GM18873 (cell line): Measurements from ENCODE around the gene OSBP2.

Source experiments
- ATAC-seq: cut with Tn5 transposase; IDR thresholded peaks from one replicate; pipeline ENCODE4 v1.9.1; 2021; ENCODE audit warnings: mild to moderate bottlenecking, moderate library complexity, moderate number of reproducible peaks; ENCODE audit not compliant: unreplicated experiment, low FRiP score

Gene OSBP2

GRCh38 chr22:30875481-30876215, 181.0 kb downstream of the OSBP2 start:
- no peak for ATAC-seq

DNA sequence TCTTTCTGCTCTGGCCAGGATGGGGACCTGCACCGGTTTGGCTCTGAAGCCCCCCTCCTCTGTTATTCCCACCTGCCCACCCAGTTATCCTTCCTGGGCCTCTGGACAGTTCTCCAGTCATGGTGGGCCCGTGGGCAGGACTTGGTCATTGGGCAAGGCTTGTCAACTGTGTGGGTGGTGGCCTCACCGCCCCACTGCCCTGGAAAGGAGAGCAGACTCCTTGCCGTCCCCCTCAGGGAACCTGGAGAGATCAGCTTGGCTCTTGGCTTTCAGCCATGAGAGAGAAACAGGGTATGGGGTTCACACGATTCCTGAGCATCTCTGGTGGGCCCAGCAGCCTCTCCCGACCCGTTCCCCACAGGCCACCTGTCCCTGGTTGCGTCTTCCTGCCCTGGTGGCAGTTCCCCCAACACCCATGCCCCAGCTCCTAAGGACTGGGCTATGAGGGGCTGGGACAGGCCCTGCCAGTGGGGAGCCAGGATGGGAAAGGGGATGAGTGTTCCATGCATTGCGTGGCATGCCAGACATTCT, 181.6 kb downstream of the OSBP2 start:
- no peak for ATAC-seq

GRCh38 chr22:30876915-30877553, 182.4 kb downstream of the OSBP2 start:
- no peak for ATAC-seq

DNA sequence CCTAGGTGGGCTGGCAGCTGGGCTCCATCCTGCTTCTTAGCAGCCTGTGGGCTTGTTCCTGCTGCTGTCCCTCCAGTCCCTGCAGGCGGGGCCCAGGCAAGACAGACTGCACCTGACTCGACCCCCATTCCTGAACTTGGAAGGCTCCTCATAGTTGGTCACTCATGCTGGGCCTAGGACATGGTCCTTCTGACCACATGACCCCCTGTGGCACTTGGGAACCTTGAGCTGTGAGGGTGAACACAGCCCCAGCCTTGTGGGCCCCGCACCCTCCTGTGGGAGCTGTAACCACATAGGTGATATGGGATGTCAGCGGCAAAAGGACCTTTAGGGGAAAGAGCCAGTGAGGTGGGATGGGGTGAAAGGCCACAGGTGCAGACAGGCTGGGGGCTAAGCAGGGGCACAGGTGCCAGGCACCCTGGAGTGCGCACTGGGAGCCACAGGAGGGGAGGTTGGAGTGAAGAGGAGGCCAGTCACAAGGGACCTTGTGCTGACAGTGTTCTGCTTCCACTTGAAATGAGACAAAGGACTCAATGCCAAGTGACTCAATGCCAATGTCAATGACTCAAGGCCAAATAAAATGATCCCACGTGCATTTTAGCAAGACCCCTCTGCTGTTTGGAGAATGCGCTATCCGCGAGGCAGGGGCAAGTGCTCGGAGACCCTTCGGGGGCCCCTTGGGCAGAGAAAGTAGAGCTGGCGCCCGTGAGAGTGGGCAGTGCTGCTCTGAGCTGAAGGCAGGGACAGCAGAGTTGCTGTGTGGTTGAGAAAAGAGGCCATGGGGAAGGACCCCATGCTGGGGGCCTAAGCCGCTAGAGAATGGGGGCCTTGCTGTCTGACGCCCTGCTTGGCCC, 183.2 kb downstream of the OSBP2 start:
- ATAC-seq = no peak

- no peak for ATAC-seq
Measured at GRCh38 chr22:30878516-30879414, 184.1 kb downstream of the OSBP2 start.

DNA sequence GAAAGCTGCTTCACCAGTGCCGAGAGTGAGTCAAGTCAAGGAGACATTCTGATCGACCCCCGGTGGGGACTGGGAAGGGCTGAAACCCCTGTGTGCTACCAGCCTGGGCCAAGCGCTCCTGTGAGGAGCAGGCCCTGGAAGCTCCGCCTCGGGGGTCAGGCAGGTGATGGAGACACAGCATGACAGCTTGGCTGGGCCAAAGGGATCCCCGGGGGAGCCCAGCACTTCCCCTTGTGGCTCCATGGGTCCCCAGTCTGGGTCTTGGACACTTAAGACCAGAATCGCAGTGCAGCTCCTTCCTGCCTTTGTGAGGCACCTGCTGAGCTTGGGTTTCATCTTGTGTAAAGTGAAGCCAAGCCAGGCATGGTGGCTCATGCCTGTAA, 184.7 kb downstream of the OSBP2 start:
- no peak for ATAC-seq

- no peak for ATAC-seq
Measured at GRCh38 chr22:30880181-30880601, 185.5 kb downstream of the OSBP2 start.

DNA sequence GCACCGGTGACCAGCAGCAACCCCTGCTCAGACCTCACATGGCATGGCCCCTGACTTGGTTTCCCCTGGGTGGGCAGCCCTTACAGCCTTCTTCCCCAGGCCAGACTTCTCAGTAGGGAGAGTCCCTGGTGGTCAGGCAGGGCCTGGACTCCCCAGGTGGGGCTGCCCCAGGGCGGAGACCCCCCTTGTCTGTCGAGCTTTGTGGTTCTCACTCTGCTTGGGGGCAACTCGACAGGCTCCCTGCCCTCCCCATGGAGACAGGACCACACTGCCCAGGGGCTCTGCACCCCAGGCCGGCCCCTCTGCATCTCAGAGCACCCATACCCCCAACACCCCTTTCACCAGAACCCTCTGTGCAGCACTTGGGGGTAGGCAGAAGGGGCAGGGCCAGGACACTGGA, 186.2 kb downstream of the OSBP2 start:
- no peak for ATAC-seq

DNA sequence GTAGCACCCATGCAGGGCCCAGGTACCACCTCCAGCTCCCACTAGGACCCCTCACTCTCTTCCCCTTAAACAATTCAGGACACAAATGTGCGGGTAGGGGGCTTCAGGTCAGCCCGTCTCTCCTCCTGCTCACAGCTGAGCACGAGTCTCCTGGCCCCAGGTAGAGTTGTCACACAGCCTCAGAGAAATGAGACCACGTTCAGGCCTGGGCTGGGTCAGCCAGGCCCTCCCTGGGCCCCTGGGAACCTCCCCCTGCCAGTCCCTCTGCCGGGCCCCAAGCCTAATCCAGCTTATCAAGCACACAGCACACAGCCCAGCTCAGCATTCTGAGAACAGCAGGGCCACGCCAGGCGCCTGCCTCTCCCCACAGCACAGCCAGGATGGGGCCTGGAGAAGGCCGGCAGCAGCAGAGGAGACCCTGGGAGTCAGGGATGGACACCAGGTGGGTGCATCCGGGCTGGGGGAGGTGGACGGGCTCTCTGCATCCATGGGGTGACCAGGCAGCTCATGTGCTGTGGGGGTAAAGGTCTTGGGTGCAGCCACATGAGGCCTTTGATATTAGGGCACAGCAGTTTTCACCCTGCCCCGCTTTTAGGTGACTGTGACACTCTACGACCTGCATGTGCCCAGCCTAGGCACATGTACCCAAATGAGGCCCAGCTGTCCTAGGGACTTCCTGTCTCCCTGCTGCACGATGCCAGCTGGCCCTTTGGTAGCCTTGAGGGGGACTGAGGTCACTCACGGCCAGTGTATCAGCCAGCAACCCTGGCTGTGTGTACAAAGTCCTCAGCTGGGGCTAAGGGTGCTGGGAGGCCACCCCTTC, 186.9 kb downstream of the OSBP2 start:
- no peak for ATAC-seq

DNA sequence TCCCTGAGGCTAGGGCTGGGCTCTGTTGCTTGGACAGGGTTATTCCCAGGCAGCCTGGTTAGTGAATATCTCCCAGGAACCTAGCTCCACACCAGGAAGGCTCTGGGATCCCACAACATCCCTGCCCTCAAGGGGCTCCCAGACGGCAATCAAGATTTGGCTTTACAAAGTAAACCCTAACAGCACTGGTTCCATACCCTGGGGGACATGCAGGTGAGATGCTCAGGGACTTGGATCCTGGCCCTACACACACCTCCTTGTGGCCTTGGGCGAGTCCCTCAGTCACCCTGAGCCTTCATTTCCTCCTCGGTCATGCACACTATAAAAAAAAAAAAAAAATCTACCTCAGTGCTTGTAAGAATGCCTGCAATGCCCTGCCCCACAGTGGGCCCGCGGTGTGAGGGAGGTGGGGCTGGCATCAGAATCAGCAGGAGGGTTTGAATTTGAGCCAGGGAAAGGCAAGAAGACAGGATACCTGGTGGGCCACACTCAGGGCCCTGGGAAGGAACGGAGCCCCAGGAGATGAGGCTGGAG, 187.6 kb downstream of the OSBP2 start:
- no peak for ATAC-seq

- no peak for ATAC-seq
Measured at GRCh38 chr22:30882974-30883533, 188.4 kb downstream of the OSBP2 start.

- no peak for ATAC-seq
Measured at GRCh38 chr22:30883586-30884145, 189.0 kb downstream of the OSBP2 start.

- no peak for ATAC-seq
Measured at GRCh38 chr22:30884211-30885000, 189.7 kb downstream of the OSBP2 start.

GRCh38 chr22:30885001-30885366, 190.3 kb downstream of the OSBP2 start:
- no peak for ATAC-seq

DNA sequence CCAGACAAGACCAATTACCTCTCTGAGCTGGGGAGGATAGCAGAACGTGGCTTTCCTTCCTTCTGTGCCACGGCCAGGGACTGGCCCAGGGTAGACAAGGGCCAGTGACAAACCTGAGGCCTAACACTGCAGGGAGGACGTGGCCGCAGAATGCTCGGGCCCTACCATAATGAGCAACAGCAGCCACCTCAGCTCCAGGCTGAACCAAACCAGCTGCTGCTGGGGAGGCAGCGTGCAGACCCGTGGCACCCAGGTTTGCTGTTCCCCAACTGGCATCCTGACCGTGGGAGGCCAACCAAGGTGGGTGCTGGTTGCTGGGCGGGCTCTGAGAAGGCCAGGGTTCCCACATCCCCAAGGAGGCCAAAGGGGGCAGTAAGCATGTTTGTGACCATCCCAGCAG, 190.9 kb downstream of the OSBP2 start:
- no peak for ATAC-seq

DNA sequence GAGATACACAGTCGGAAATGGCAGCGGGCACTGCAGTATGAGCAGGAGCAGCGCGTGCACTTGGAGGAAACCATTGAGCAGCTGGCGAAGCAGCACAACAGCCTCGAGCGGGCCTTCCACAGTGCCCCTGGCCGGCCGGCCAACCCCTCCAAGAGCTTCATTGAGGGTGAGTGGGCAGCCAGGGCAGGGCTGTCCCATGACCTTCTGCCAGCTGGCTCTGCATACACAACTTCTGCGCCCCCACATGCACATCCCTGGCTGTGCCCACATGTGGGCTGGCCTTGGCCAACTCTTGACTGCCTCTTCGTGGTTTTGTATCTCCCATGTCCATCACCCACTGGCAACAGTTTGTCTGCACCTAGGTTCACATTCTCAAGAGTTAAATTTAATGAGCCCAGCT, 192.8 kb downstream of the OSBP2 start:
- ATAC-seq = no peak

DNA sequence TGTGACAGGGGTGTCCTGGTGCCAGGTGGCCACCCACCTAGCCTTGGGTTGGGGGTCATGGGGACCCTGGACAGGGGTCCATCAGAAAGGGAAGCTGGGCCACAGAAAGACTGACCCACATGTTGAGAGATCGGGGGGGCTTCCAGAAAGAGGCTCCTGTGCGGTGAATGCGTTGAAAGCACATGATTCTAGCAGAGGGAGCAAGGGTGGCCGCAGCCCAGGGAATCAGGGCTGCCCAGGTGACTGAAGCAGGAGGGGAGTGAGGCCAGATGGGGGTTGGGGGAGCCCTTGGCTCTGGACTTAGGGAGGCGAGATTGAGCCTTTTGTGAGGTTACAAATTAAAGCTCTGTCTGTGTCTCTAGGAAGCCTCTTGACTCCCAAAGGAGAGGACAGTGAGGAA, 193.2 kb downstream of the OSBP2 start:
- ATAC-seq = no peak
